Activated naive CD8-positive, alpha-beta T cell treated with anti-CD3 and anti-CD28 coated beads for 36 hours (primary cell): Measurements from ENCODE around the gene AP2S1. TPM values are rescaled to one million over a fixed set of nuclear protein-coding genes. Genes with fewer than 3 reads are reported as not detected.
"Not testable (repeated sequence)": the region's sequence is repeated elsewhere in the genome, so short reads cannot be mapped to it uniquely, and the experiment has no call there.

ENCODE experiments used
- DNase-seq: peaks from one replicate; pipeline ENCODE4 v3.0.0; 2021
- H3K27ac Mint-ChIP-seq: one replicate; pipeline ENCODE4 v1.8.0; 2022; ENCODE audit warnings: mild to moderate bottlenecking, moderate library complexity, mixed read lengths
- H3K27me3 Mint-ChIP-seq: one replicate; pipeline ENCODE4 v1.8.0; 2022; ENCODE audit warnings: mild to moderate bottlenecking, mixed read lengths
- H3K36me3 Mint-ChIP-seq: one replicate; pipeline ENCODE4 v1.8.0; 2021; ENCODE audit warnings: mild to moderate bottlenecking, mixed read lengths
- H3K4me1 Mint-ChIP-seq: one replicate; pipeline ENCODE4 v1.8.0; 2021; ENCODE audit warnings: mixed read lengths
- H3K4me3 Mint-ChIP-seq: one replicate; pipeline ENCODE4 v1.8.0; 2022; ENCODE audit warnings: mild to moderate bottlenecking, moderate library complexity, mixed read lengths
- H3K9me3 Mint-ChIP-seq: one replicate; pipeline ENCODE4 v1.8.0; 2022; ENCODE audit warnings: mixed read lengths
- total RNA-seq, 2 experiments: library from RNA; stranded (reverse); gene quantifications; one replicate each; pipeline ENCODE4 v1.2.3, GENCODE V29; 2021

The AP2S1 gene
- total RNA-seq, 2 experiments from 2014 or later, result 112 to 114 TPM

GRCh38 chr19:46878613-46879375 is 28.1 kb upstream of the AP2S1 start:
- Mint-ChIP-seq H3K4me1 (peaks cover 4% of the 10 kb centered on the region), H3K27ac (no peak overlapping the region), H3K9me3 (no peaks in the 10 kb centered on the region), H3K27me3 (no peaks in the 10 kb centered on the region), H3K4me3 (no peak overlapping the region), H3K36me3 (no peaks in the 10 kb centered on the region)
- DNase-seq, result no peak

- H3K36me3 Mint-ChIP-seq, result no peaks in the 10 kb centered on the region
- H3K27me3 Mint-ChIP-seq, result no peaks in the 10 kb centered on the region
- H3K27ac Mint-ChIP-seq, result no peak overlapping the region
- peaks cover 10% of the 10 kb centered on the region for H3K4me1 Mint-ChIP-seq
- DNase-seq, result no peak
- no peak overlapping the region for H3K4me3 Mint-ChIP-seq
- no peaks in the 10 kb centered on the region for H3K9me3 Mint-ChIP-seq
Observed at GRCh38 chr19:46875657-46876056, 25.0 kb upstream of the AP2S1 start.

- H3K36me3 Mint-ChIP-seq, result no peaks in the 10 kb centered on the region
- DNase-seq, result no peak
- H3K9me3 Mint-ChIP-seq, result no peaks in the 10 kb centered on the region
- no peak overlapping the region for H3K27ac Mint-ChIP-seq
- H3K4me3 Mint-ChIP-seq, result no peak overlapping the region
- H3K27me3 Mint-ChIP-seq, result no peaks in the 10 kb centered on the region
- peaks cover 10% of the 10 kb centered on the region for H3K4me1 Mint-ChIP-seq
Observed at GRCh38 chr19:46875234-46875633, 24.6 kb upstream of the AP2S1 start.

GRCh38 chr19:46872967-46873366 is 22.3 kb upstream of the AP2S1 start:
- H3K4me3 Mint-ChIP-seq, result no peak overlapping the region
- peaks cover 14% of the 10 kb centered on the region for H3K4me1 Mint-ChIP-seq
- H3K27ac Mint-ChIP-seq, result no peak overlapping the region
- no peaks in the 10 kb centered on the region for H3K9me3 Mint-ChIP-seq
- no peaks in the 10 kb centered on the region for H3K27me3 Mint-ChIP-seq
- peaks cover 2% of the 10 kb centered on the region for H3K36me3 Mint-ChIP-seq
- no peak for DNase-seq

GRCh38 chr19:46871173-46871572 is 20.5 kb upstream of the AP2S1 start:
- not testable (repeated sequence) for H3K27me3 Mint-ChIP-seq, H3K36me3 Mint-ChIP-seq, H3K27ac Mint-ChIP-seq, DNase-seq, H3K9me3 Mint-ChIP-seq, H3K4me3 Mint-ChIP-seq
- peaks cover 26% of the 10 kb centered on the region for H3K4me1 Mint-ChIP-seq

- no peaks in the 10 kb centered on the region for H3K27me3 Mint-ChIP-seq
- peaks cover 6% of the 10 kb centered on the region for H3K36me3 Mint-ChIP-seq
- H3K9me3 Mint-ChIP-seq, result no peaks in the 10 kb centered on the region
- no peak overlapping the region for H3K27ac Mint-ChIP-seq
- H3K4me1 Mint-ChIP-seq, result peaks cover 34% of the 10 kb centered on the region
- DNase-seq, result no peak
- no peak overlapping the region for H3K4me3 Mint-ChIP-seq
Observed at GRCh38 chr19:46868025-46868802, 17.6 kb upstream of the AP2S1 start.

- no peak overlapping the region for H3K27ac Mint-ChIP-seq
- DNase-seq, result no peak
- H3K9me3 Mint-ChIP-seq, result no peaks in the 10 kb centered on the region
- H3K4me3 Mint-ChIP-seq, result no peak overlapping the region
- H3K4me1 Mint-ChIP-seq, result peaks cover 30% of the 10 kb centered on the region
- peaks cover 6% of the 10 kb centered on the region for H3K36me3 Mint-ChIP-seq
- H3K27me3 Mint-ChIP-seq, result no peaks in the 10 kb centered on the region
Observed at GRCh38 chr19:46867170-46867569, 16.5 kb upstream of the AP2S1 start.

- H3K4me1 Mint-ChIP-seq, result peaks cover 30% of the 10 kb centered on the region
- no peaks in the 10 kb centered on the region for H3K9me3 Mint-ChIP-seq
- H3K4me3 Mint-ChIP-seq, result no peak overlapping the region
- no peaks in the 10 kb centered on the region for H3K27me3 Mint-ChIP-seq
- H3K36me3 Mint-ChIP-seq, result peaks cover 6% of the 10 kb centered on the region
- H3K27ac Mint-ChIP-seq, result no peak overlapping the region
- no peak for DNase-seq
Observed at GRCh38 chr19:46866407-46867136, 15.9 kb upstream of the AP2S1 start.

GRCh38 chr19:46863818-46864629 is 13.4 kb upstream of the AP2S1 start:
- Mint-ChIP-seq H3K27ac (no peak overlapping the region), H3K27me3 (no peaks in the 10 kb centered on the region), H3K4me1 (peaks cover 31% of the 10 kb centered on the region), H3K4me3 (no peak overlapping the region), H3K36me3 (peaks cover 10% of the 10 kb centered on the region), H3K9me3 (peaks cover 3% of the 10 kb centered on the region)
- DNase-seq, result no peak

GRCh38 chr19:46862974-46863632 is 12.5 kb upstream of the AP2S1 start:
- Mint-ChIP-seq H3K36me3 (peaks cover 8% of the 10 kb centered on the region), H3K4me1 (peaks cover 26% of the 10 kb centered on the region), H3K4me3 (no peak overlapping the region), H3K9me3 (peaks cover 3% of the 10 kb centered on the region), H3K27me3 (no peaks in the 10 kb centered on the region), H3K27ac (no peak overlapping the region)
- no peak for DNase-seq

GRCh38 chr19:46862503-46862834 is 11.8 kb upstream of the AP2S1 start:
- H3K9me3 Mint-ChIP-seq, result peaks cover 3% of the 10 kb centered on the region
- H3K36me3 Mint-ChIP-seq, result peaks cover 8% of the 10 kb centered on the region
- H3K27me3 Mint-ChIP-seq, result no peaks in the 10 kb centered on the region
- H3K4me1 Mint-ChIP-seq, result peaks cover 24% of the 10 kb centered on the region
- no peak overlapping the region for H3K4me3 Mint-ChIP-seq
- DNase-seq, result no peak
- H3K27ac Mint-ChIP-seq, result no peak overlapping the region

- Mint-ChIP-seq H3K4me1 (peaks cover 19% of the 10 kb centered on the region), H3K27me3 (no peaks in the 10 kb centered on the region), H3K9me3 (peaks cover 3% of the 10 kb centered on the region), H3K4me3 (no peak overlapping the region), H3K36me3 (peaks cover 8% of the 10 kb centered on the region), H3K27ac (no peak overlapping the region)
- DNase-seq, result no peak
Observed at GRCh38 chr19:46861691-46862502, 11.3 kb upstream of the AP2S1 start.

GRCh38 chr19:46860846-46861690 is 10.4 kb upstream of the AP2S1 start, which contains the start of gene ARHGAP35:
ARHGAP35 (plus strand) TSS chr19:46860997; CDS start chr19:46918676, 57,679 bp downstream.
- peaks cover 3% of the 10 kb centered on the region for H3K9me3 Mint-ChIP-seq
- no peaks in the 10 kb centered on the region for H3K27me3 Mint-ChIP-seq
- peak within 1 kb of the TSS; percentile 76 for H3K4me3 Mint-ChIP-seq
- peaks cover 21% of the 10 kb centered on the region for H3K4me1 Mint-ChIP-seq
- peaks cover 8% of the 10 kb centered on the region for H3K36me3 Mint-ChIP-seq
- no peak for DNase-seq
- peak within 1 kb of the TSS; percentile 94 for H3K27ac Mint-ChIP-seq
